Endothelial cell of umbilical vein (primary cell): Measurements from ENCODE around the gene CIZ1. TPM values are rescaled to one million over a fixed set of nuclear protein-coding genes. Genes with fewer than 3 reads are reported as not detected.

Source experiments
- BruUV-seq: library from RNA; stranded (reverse); fragments of 400-500 nt; replicated peaks from 2 replicates; lab custom pipeline; 2021; lab: Mats Ljungman, UMichigan
- CTCF ChIA-PET: fragments of 300-600, 350-600 bp; sonication (Branson Sonifier 250); formaldehyde crosslinking; loops from one replicate; lab custom pipeline; 2021; ENCODE audit warnings: antibody characterized with exemption, inconsistent platforms; lab: Charles Lee
- POLR2A ChIA-PET: fragments of 300-600, 350-600 bp; sonication (Branson Sonifier 250); formaldehyde crosslinking; loops from one replicate; lab custom pipeline; 2021; ENCODE audit warnings: antibody characterized with exemption, inconsistent platforms; lab: Charles Lee
- DNase-seq: peaks from one replicate; pipeline ENCODE4 v3.0.0-alpha.2; 2011; ENCODE audit warnings: low read depth, low spot score
- FAIRE-seq: peaks from 2 replicates; lab custom pipeline; 2011; peaks lifted over from hg19 to GRCh38; lab: Jason Lieb, UNC
- H2AFZ ChIP-seq: 2 replicates; pipeline ENCODE4 v1.6.0; 2012; ENCODE audit warnings: low read depth, low read length, control low read depth, inconsistent platforms
- H3K27ac ChIP-seq: 2 replicates; pipeline ENCODE4 v1.5.1; 2011; ENCODE audit warnings: low read depth, mild to moderate bottlenecking, control low read depth, low read length, moderate library complexity; ENCODE audit not compliant: insufficient read depth
- H3K27me3 ChIP-seq, 2 experiments: 2 replicates each; pipeline versions ENCODE4 v1.6.0 to v1.6.1; 2011; ENCODE audit warnings: low read length in 2 of 2, mixed read lengths in 1 of 2; ENCODE audit not compliant: control insufficient read depth in 2 of 2, insufficient read depth in 2 of 2
- H3K36me3 ChIP-seq, 2 experiments: 2 replicates in 1 of 2; 3 replicates in 1 of 2; pipeline ENCODE4 v1.5.1; 2011; ENCODE audit warnings: low read length in 2 of 2, mild to moderate bottlenecking in 1 of 2, moderate library complexity in 1 of 2; ENCODE audit not compliant: control insufficient read depth in 2 of 2, insufficient read depth in 2 of 2; ENCODE audit errors: extremely low read depth in 1 of 2
- H3K4me1 ChIP-seq: 3 replicates; pipeline ENCODE4 v1.5.1; 2011; ENCODE audit warnings: mild to moderate bottlenecking, low read length; ENCODE audit not compliant: control insufficient read depth, insufficient read depth; ENCODE audit errors: extremely low read depth
- H3K4me2 ChIP-seq: 2 replicates; pipeline ENCODE4 v1.6.1; 2011; ENCODE audit warnings: low read length, control low read depth, mixed read lengths; ENCODE audit not compliant: insufficient read depth
- H3K4me3 ChIP-seq, 3 experiments: fragments of 200-600 bp in 1 of 3; sonication (generic), shearing (Covaris generic) in 1 of 3; replicated peaks in 1 of 3; 2 replicates each; pipeline ENCODE4 v1.5.1; 2011 to 2016; ENCODE audit warnings: control low read depth in 3 of 3, low read length in 3 of 3, mild to moderate bottlenecking in 2 of 3, inconsistent platforms in 1 of 3, low read depth in 1 of 3, moderate library complexity in 1 of 3; ENCODE audit not compliant: insufficient read depth in 1 of 3
- H3K79me2 ChIP-seq: 2 replicates; pipeline ENCODE4 v1.6.0; 2012; ENCODE audit warnings: low read length, inconsistent platforms; ENCODE audit not compliant: control insufficient read depth, insufficient read depth
- H3K9ac ChIP-seq: replicated peaks from 2 replicates; pipeline ENCODE3; 2011; ENCODE audit warnings: low read length, control low read depth; ENCODE audit not compliant: insufficient read depth; ENCODE audit errors: extremely low read depth
- H3K9me1 ChIP-seq: replicated peaks from 3 replicates; pipeline ENCODE4 v1.6.0; 2011; ENCODE audit warnings: mild to moderate bottlenecking, low read length; ENCODE audit not compliant: control insufficient read depth, insufficient read depth; ENCODE audit errors: extremely low read depth
- H3K9me3 ChIP-seq: replicated peaks from 2 replicates; pipeline ENCODE4 v1.5.1; 2012; ENCODE audit warnings: low read length, inconsistent platforms; ENCODE audit not compliant: control insufficient read depth, insufficient read depth
- H4K20me1 ChIP-seq: replicated peaks from 2 replicates; pipeline ENCODE3; 2011; ENCODE audit warnings: mild to moderate bottlenecking, low read length; ENCODE audit not compliant: control insufficient read depth, insufficient read depth; ENCODE audit errors: extremely low read depth
- EZH2 ChIP-seq: IDR thresholded peaks from 2 replicates; pipeline ENCODE4 v1.6.1; 2012; ENCODE audit warnings: borderline replicate concordance, low read depth, mild to moderate bottlenecking, moderate library complexity, low read length, inconsistent platforms; ENCODE audit not compliant: severe bottlenecking
- FOS ChIP-seq: IDR thresholded peaks from 2 replicates; pipeline ENCODE4 v1.6.1; 2011; ENCODE audit warnings: mild to moderate bottlenecking, low read length, moderate library complexity, borderline replicate concordance; ENCODE audit not compliant: insufficient read depth
- GATA2 ChIP-seq: IDR thresholded peaks from 2 replicates; pipeline ENCODE4 v1.7.0; 2011; ENCODE audit warnings: low read depth, mild to moderate bottlenecking, moderate library complexity, mixed read lengths, low read length; ENCODE audit not compliant: insufficient read length, insufficient read depth
- JUN ChIP-seq: IDR thresholded peaks from 2 replicates; pipeline ENCODE4 v1.6.1; 2011; ENCODE audit warnings: borderline replicate concordance, low read depth; ENCODE audit not compliant: insufficient read length, insufficient read depth
- MYC ChIP-seq: IDR thresholded peaks from one replicate; pipeline ENCODE4 v1.6.1; 2011; ENCODE audit warnings: mild to moderate bottlenecking, low read depth, low read length
- POLR2A ChIP-seq: IDR thresholded peaks from 2 replicates; pipeline ENCODE4 v1.6.1; 2012; ENCODE audit warnings: low read depth, mild to moderate bottlenecking, control low read depth, low read length
- POLR2AphosphoS5 ChIP-seq: IDR thresholded peaks from 2 replicates; pipeline ENCODE4 v1.6.1; 2012; ENCODE audit warnings: low read depth, mild to moderate bottlenecking, control low read depth, low read length, moderate library complexity; ENCODE audit not compliant: insufficient read depth
- dilution Hi-C: fragments of 300-500 bp; cut with MboI; formaldehyde crosslinking; loops from one replicate; pipeline ENCODE4 v1.15.0; 2019; ENCODE audit warnings: low sequenced_read_pairs; ENCODE audit not compliant: extremely low pct_ligation_motif_present
- intact Hi-C: fragments of 100-400 bp; cut with micrococcal nuclease; formaldehyde crosslinking; loops from one replicate; pipeline ENCODE4 v1.10.0; 2022
- polyA plus RNA-seq, 4 experiments: library from polyadenylated mRNA; depleted of rRNA in 3 of 4; stranded (reverse) in 3 of 4; unstranded in 1 of 4; fragments of >200 nt; gene quantifications; 2 replicates each; pipeline versions ENCODE4 v1.2.1 to v1.2.3, GENCODE V29; 2011 to 2012; ENCODE audit warnings: missing spikeins in 1 of 4
- total RNA-seq: library from RNA; stranded (reverse); gene quantifications from 2 replicates; pipeline ENCODE4 v1.2.3, GENCODE V29; 2021
- TF ChIP-seq, protein P1 (sequence below), 2 donors: IDR thresholded peaks; 1 replicate in 1 of 2; 2 replicates in 1 of 2; pipeline ENCODE4 v1.5.1; 2011; ENCODE audit warnings: low read length in 2 of 2, mild to moderate bottlenecking in 2 of 2, moderate library complexity in 2 of 2, control low read depth in 1 of 2, inconsistent platforms in 1 of 2, low read depth in 1 of 2; ENCODE audit not compliant: insufficient read depth in 1 of 2; ENCODE audit errors: extremely low read depth in 1 of 2
- TF ChIP-seq, protein P2 (sequence below): IDR thresholded peaks from 2 replicates; pipeline ENCODE4 v1.6.1; 2011; ENCODE audit not compliant: insufficient read depth, insufficient read length

The CIZ1 gene
- total and polyA plus RNA-seq, 2 donors (not counting 3 experiments of a cell fraction or from before 2014, with no cell fraction given) = 88.3 to 150 TPM

DNA sequence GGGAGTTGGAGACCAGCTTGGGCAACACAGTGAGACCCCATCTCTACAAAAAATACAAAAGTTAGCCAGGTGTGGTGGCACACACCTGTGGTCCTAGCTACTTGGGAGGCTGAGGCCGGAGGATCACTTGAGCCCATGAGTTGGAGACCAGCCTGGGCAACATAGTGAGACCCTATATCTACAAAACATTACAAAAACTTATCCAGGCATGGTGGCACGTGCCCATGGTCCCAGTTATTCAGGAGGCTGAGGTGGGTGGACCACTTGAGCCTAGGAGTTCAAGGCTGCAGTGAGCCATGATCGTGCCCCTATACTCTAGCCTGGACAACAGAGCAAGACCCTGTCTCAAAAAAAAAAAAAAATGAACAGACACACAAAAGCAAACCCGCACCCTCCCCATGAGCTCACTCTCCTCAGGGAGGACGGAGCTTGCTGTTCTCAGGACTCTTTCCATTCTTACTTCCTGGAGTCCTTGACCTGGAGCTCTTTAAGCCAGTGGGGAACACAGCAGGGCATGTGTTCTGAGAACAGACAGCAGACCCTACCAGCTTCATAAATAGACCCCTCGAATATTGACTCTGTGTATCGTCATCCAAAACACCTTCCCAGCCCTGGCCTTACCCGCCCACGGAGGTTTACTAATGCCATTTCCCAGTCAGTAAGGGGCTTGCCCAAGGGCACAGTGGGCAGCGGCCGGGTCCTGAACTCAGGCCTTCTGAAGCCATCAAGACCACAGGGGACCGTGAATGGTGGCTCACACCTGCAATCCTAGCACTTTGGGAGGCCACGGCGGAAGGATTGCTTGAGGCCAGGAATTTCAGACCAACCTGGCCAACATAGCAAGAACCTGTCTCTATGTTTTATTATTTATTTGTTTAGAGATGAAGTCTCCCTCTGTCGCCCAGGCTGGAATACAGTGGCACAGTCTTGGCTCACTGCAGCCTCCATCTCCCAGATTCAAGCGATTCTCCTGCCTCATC is 75.0 kb downstream of the CIZ1 start:
- no peak overlapping the region for H3K4me3 ChIP-seq
- H3K9ac ChIP-seq = no peak overlapping the region
- H3K4me2 ChIP-seq = no peak overlapping the region
- no peaks in the 10 kb centered on the region for H4K20me1 ChIP-seq
- no peaks in the 10 kb centered on the region for H3K9me1 ChIP-seq
- H2AFZ ChIP-seq = no peak overlapping the region
- no TSS peak for BruUV-seq
- H3K27ac ChIP-seq = no peak overlapping the region
- CTCF ChIA-PET = interaction anchor here (0.8 to 3.7 kb wide), 4 partner anchors 11 to 173 kb away, joined by 3 to 55 read pairs (median 25); partner anchors contain the start of gene PTGES2
- DNase-seq (no peak), FAIRE-seq (no peak)
- no peaks in the 10 kb centered on the region for H3K4me1 ChIP-seq
- H3K79me2 ChIP-seq = no peaks in the 10 kb centered on the region
- TF ChIP-seq FOS (no peak), POLR2A (no peak), EZH2 (no peak), MYC (no peak), JUN (no peak), POLR2AphosphoS5 (no peak), GATA2 (no peak)
- TF ChIP-seq, protein P1, sequence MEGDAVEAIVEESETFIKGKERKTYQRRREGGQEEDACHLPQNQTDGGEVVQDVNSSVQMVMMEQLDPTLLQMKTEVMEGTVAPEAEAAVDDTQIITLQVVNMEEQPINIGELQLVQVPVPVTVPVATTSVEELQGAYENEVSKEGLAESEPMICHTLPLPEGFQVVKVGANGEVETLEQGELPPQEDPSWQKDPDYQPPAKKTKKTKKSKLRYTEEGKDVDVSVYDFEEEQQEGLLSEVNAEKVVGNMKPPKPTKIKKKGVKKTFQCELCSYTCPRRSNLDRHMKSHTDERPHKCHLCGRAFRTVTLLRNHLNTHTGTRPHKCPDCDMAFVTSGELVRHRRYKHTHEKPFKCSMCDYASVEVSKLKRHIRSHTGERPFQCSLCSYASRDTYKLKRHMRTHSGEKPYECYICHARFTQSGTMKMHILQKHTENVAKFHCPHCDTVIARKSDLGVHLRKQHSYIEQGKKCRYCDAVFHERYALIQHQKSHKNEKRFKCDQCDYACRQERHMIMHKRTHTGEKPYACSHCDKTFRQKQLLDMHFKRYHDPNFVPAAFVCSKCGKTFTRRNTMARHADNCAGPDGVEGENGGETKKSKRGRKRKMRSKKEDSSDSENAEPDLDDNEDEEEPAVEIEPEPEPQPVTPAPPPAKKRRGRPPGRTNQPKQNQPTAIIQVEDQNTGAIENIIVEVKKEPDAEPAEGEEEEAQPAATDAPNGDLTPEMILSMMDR (IDR thresholded peaks at IDR 0.05; ENCODE audit: extremely low read depth in 1 of 2, insufficient read depth in 1 of 2, low read depth in 1 of 2, low read length in 2 of 2) = no peak
- TF ChIP-seq, protein P2, sequence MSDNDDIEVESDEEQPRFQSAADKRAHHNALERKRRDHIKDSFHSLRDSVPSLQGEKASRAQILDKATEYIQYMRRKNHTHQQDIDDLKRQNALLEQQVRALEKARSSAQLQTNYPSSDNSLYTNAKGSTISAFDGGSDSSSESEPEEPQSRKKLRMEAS = no peak
- no peaks in the 10 kb centered on the region for H3K27me3 ChIP-seq
- POLR2A ChIA-PET = no interaction called here
- dilution Hi-C loops = no loop called here
- intact Hi-C loops = loop anchor here (1.0 to 2.0 kb wide), 6 partner anchors 11 to 173 kb away; partner anchors contain the start of genes PTGES2 and SLC25A25
- H3K36me3 ChIP-seq = peaks cover 0 to 8% of the 10 kb centered on the region in 2 experiments
- H3K9me3 ChIP-seq = no peaks in the 10 kb centered on the region

Other genes with a start within 250 kb of the CIZ1 start
- 16.4 and 19.0 TPM in 2 replicates for gene EEIG1, start 210.6 kb downstream of the CIZ1 start, total RNA-seq
- gene EEIG1, start 210.6 kb downstream of the CIZ1 start, polyA plus RNA-seq = 8.4 and 13.5 TPM in 2 replicates
- 8.2 and 9.7 TPM in 2 replicates for gene NAIF1, start 124.3 kb downstream of the CIZ1 start, total RNA-seq
- 9.7 and 10.1 TPM in 2 replicates for gene NAIF1, start 124.3 kb downstream of the CIZ1 start, polyA plus RNA-seq
- 20.1 and 20.2 TPM in 2 replicates for gene SLC25A25, start 123.3 kb downstream of the CIZ1 start, total RNA-seq
- gene SLC25A25, start 123.3 kb downstream of the CIZ1 start, polyA plus RNA-seq = 14.2 and 18.1 TPM in 2 replicates
- 64.2 and 69.6 TPM in 2 replicates for gene PTGES2, start 63.8 kb downstream of the CIZ1 start, total RNA-seq
- 69.8 and 69.9 TPM in 2 replicates for gene PTGES2, start 63.8 kb downstream of the CIZ1 start, polyA plus RNA-seq
- not detected in 2 replicates for gene LCN2, start 42.1 kb downstream of the CIZ1 start, total RNA-seq
- gene LCN2, start 42.1 kb downstream of the CIZ1 start, polyA plus RNA-seq = not detected in 2 replicates
- gene BBLN, start 31.3 kb downstream of the CIZ1 start, total RNA-seq = 51.0 and 53.2 TPM in 2 replicates
- 124 and 206 TPM in 2 replicates for gene BBLN, start 31.3 kb downstream of the CIZ1 start, polyA plus RNA-seq
- gene DNM1, start 11.8 kb upstream of the CIZ1 start, total RNA-seq = 2.9 and 7.9 TPM in 2 replicates
- 0.59 TPM in 2 replicates for gene DNM1, start 11.8 kb upstream of the CIZ1 start, polyA plus RNA-seq
- 107 and 114 TPM in 2 replicates for gene GOLGA2, start 84.4 kb upstream of the CIZ1 start, total RNA-seq
- gene GOLGA2, start 84.4 kb upstream of the CIZ1 start, polyA plus RNA-seq = 42.3 and 52.3 TPM in 2 replicates
- gene SWI5, start 84.7 kb upstream of the CIZ1 start, total RNA-seq = 21.2 and 25.2 TPM in 2 replicates
- 58.0 and 62.0 TPM in 2 replicates for gene SWI5, start 84.7 kb upstream of the CIZ1 start, polyA plus RNA-seq
- gene TRUB2, start 130.9 kb upstream of the CIZ1 start, total RNA-seq = 35.4 and 39.3 TPM in 2 replicates
- gene TRUB2, start 130.9 kb upstream of the CIZ1 start, polyA plus RNA-seq = 17.6 and 21.1 TPM in 2 replicates
- gene COQ4, start 131.3 kb upstream of the CIZ1 start, total RNA-seq = 44.4 and 46.6 TPM in 2 replicates
- gene COQ4, start 131.3 kb upstream of the CIZ1 start, polyA plus RNA-seq = 78.1 and 83.2 TPM in 2 replicates
- gene SLC27A4, start 149.0 kb upstream of the CIZ1 start, total RNA-seq = 35.0 and 36.9 TPM in 2 replicates
- 29.9 and 31.8 TPM in 2 replicates for gene SLC27A4, start 149.0 kb upstream of the CIZ1 start, polyA plus RNA-seq
- gene URM1, start 179.8 kb upstream of the CIZ1 start, total RNA-seq = 100 and 101 TPM in 2 replicates
- gene URM1, start 179.8 kb upstream of the CIZ1 start, polyA plus RNA-seq = 86.5 and 98.7 TPM in 2 replicates
- gene CERCAM, start 229.3 kb upstream of the CIZ1 start, total RNA-seq = 46.8 and 47.9 TPM in 2 replicates
- 77.8 and 105 TPM in 2 replicates for gene CERCAM, start 229.3 kb upstream of the CIZ1 start, polyA plus RNA-seq